ENCODE results near the gene POLR2J2. TPM values are rescaled to one million over a fixed set of nuclear protein-coding genes. Genes with fewer than 3 reads are reported as not detected.
"Not testable (repeated sequence)": the region's sequence is repeated elsewhere in the genome, so short reads cannot be mapped to it uniquely, and the experiment has no call there.

The POLR2J2 gene
- polyA plus RNA-seq, 1 donor from 2014 or later: 3.3 TPM

GRCh38 chr7:102688299-102689036, 17.0 kb upstream of the POLR2J2 start:
- not testable (repeated sequence) for H3K9me3 Mint-ChIP-seq, H3K27ac Mint-ChIP-seq, H3K27me3 Mint-ChIP-seq, H3K36me3 Mint-ChIP-seq, H3K4me3 Mint-ChIP-seq, H3K4me1 Mint-ChIP-seq

- H3K4me1 Mint-ChIP-seq, H3K4me3 Mint-ChIP-seq, H3K9me3 Mint-ChIP-seq, H3K27me3 Mint-ChIP-seq, H3K36me3 Mint-ChIP-seq, H3K27ac Mint-ChIP-seq: not testable (repeated sequence)
These were observed 11.1 kb upstream of the POLR2J2 start for GRCh38 chr7:102682560-102682959.

- H3K27ac Mint-ChIP-seq, H3K4me1 Mint-ChIP-seq, H3K9me3 Mint-ChIP-seq, H3K4me3 Mint-ChIP-seq, H3K36me3 Mint-ChIP-seq, H3K27me3 Mint-ChIP-seq: not testable (repeated sequence)
These were observed 9.3 kb upstream of the POLR2J2 start for GRCh38 chr7:102680780-102681179.

GRCh38 chr7:102675545-102675944, 4.1 kb upstream of the POLR2J2 start:
- H3K27ac Mint-ChIP-seq, H3K9me3 Mint-ChIP-seq, H3K27me3 Mint-ChIP-seq: not testable (repeated sequence)

GRCh38 chr7:102673447-102674067, 2.1 kb upstream of the POLR2J2 start:
- not testable (repeated sequence) for H3K27me3 Mint-ChIP-seq, H3K36me3 Mint-ChIP-seq, H3K4me3 Mint-ChIP-seq, H3K4me1 Mint-ChIP-seq, H3K9me3 Mint-ChIP-seq, H3K27ac Mint-ChIP-seq

More at GRCh38 chr7:102675545-102675944, 4.1 kb upstream of the POLR2J2 start:
- H3K36me3 Mint-ChIP-seq, H3K4me1 Mint-ChIP-seq, H3K4me3 Mint-ChIP-seq: not testable (repeated sequence)

GRCh38 chr7:102671956-102672307, 469 bp upstream of the POLR2J2 start:
- not testable (repeated sequence) for H3K4me1 Mint-ChIP-seq, H3K9me3 Mint-ChIP-seq, H3K36me3 Mint-ChIP-seq, H3K27me3 Mint-ChIP-seq
- Mint-ChIP-seq H3K4me3 (peak overlapping the region in 1 of 4 donors; percentile 80), H3K27ac (peak overlapping the region in 1 of 3 donors; percentile 89)

GRCh38 chr7:102667523-102667922, 3.9 kb downstream of the POLR2J2 start:
- not testable (repeated sequence) for H3K27ac Mint-ChIP-seq, H3K4me3 Mint-ChIP-seq, H3K9me3 Mint-ChIP-seq, H3K27me3 Mint-ChIP-seq, H3K4me1 Mint-ChIP-seq, H3K36me3 Mint-ChIP-seq

- not testable (repeated sequence) for H3K27me3 Mint-ChIP-seq, H3K27ac Mint-ChIP-seq, H3K4me1 Mint-ChIP-seq, H3K9me3 Mint-ChIP-seq, H3K4me3 Mint-ChIP-seq, H3K36me3 Mint-ChIP-seq
These were observed 4.6 kb downstream of the POLR2J2 start for GRCh38 chr7:102666850-102667249.

- H3K27ac Mint-ChIP-seq: not testable (repeated sequence)
These were observed 6.7 kb downstream of the POLR2J2 start for GRCh38 chr7:102664765-102665164.

GRCh38 chr7:102649924-102650323, 21.5 kb downstream of the POLR2J2 start, which contains the start of gene SPDYE2B:
SPDYE2B (plus strand) TSS chr7:102650319; CDS start chr7:102652349, 2,030 bp downstream.
- H3K36me3 Mint-ChIP-seq, H3K27ac Mint-ChIP-seq, H3K4me3 Mint-ChIP-seq, H3K4me1 Mint-ChIP-seq, H3K27me3 Mint-ChIP-seq, H3K9me3 Mint-ChIP-seq: not testable (repeated sequence)

More at GRCh38 chr7:102664765-102665164, 6.7 kb downstream of the POLR2J2 start:
- H3K36me3 Mint-ChIP-seq, H3K4me1 Mint-ChIP-seq, H3K9me3 Mint-ChIP-seq, H3K4me3 Mint-ChIP-seq, H3K27me3 Mint-ChIP-seq: not testable (repeated sequence)

GRCh38 chr7:102647813-102648212, 23.6 kb downstream of the POLR2J2 start:
- not testable (repeated sequence) for H3K4me3 Mint-ChIP-seq, H3K4me1 Mint-ChIP-seq, H3K9me3 Mint-ChIP-seq, H3K36me3 Mint-ChIP-seq, H3K27me3 Mint-ChIP-seq, H3K27ac Mint-ChIP-seq

GRCh38 chr7:102643404-102643803, 28.1 kb downstream of the POLR2J2 start:
- not testable (repeated sequence) for H3K36me3 Mint-ChIP-seq, H3K27ac Mint-ChIP-seq, H3K27me3 Mint-ChIP-seq, H3K4me3 Mint-ChIP-seq, H3K4me1 Mint-ChIP-seq, H3K9me3 Mint-ChIP-seq

GRCh38 chr7:102642691-102643090, 28.8 kb downstream of the POLR2J2 start, which contains the start of gene UPK3BL1:
UPK3BL1 (minus strand) TSS chr7:102642791; CDS start chr7:102642741, 50 bp downstream.
- H3K27me3 Mint-ChIP-seq, H3K27ac Mint-ChIP-seq, H3K36me3 Mint-ChIP-seq, H3K9me3 Mint-ChIP-seq, H3K4me3 Mint-ChIP-seq, H3K4me1 Mint-ChIP-seq: not testable (repeated sequence)

- not testable (repeated sequence) for H3K27me3 Mint-ChIP-seq, H3K4me3 Mint-ChIP-seq, H3K36me3 Mint-ChIP-seq, H3K27ac Mint-ChIP-seq, H3K4me1 Mint-ChIP-seq, H3K9me3 Mint-ChIP-seq
These were observed 32.6 kb downstream of the POLR2J2 start for GRCh38 chr7:102638848-102639247.

- H3K27ac Mint-ChIP-seq, H3K9me3 Mint-ChIP-seq, H3K36me3 Mint-ChIP-seq, H3K4me1 Mint-ChIP-seq, H3K27me3 Mint-ChIP-seq, H3K4me3 Mint-ChIP-seq: not testable (repeated sequence)
These were observed 34.5 kb downstream of the POLR2J2 start for GRCh38 chr7:102636956-102637355.

- H3K4me1 Mint-ChIP-seq: not testable (repeated sequence)
These were observed 36.1 kb downstream of the POLR2J2 start for GRCh38 chr7:102635354-102635753.

More at GRCh38 chr7:102635354-102635753, 36.1 kb downstream of the POLR2J2 start:
- H3K27ac Mint-ChIP-seq, H3K9me3 Mint-ChIP-seq, H3K4me3 Mint-ChIP-seq, H3K27me3 Mint-ChIP-seq, H3K36me3 Mint-ChIP-seq: not testable (repeated sequence)

All from IgD-negative memory B cell (primary cell).